Mononuclear cell (primary cell): Measurements from ENCODE around the gene DECR2. TPM values are rescaled to one million over a fixed set of nuclear protein-coding genes. Genes with fewer than 3 reads are reported as not detected.
"Not testable (repeated sequence)": the region's sequence is repeated elsewhere in the genome, so short reads cannot be mapped to it uniquely, and the experiment has no call there.

Source experiments
- H3K27me3 ChIP-seq: 2 replicates; pipeline ENCODE4 v1.6.0; 2011; ENCODE audit warnings: low read length, control low read depth; ENCODE audit not compliant: insufficient read depth
- H3K4me1 ChIP-seq: 2 replicates; pipeline ENCODE4 v1.5.1; 2011; ENCODE audit warnings: mild to moderate bottlenecking, low read length, control low read depth; ENCODE audit not compliant: insufficient read depth
- H3K4me3 ChIP-seq: 2 replicates; pipeline ENCODE4 v1.5.1; 2011; ENCODE audit warnings: mild to moderate bottlenecking, low read length, moderate library complexity
- H3K9me3 ChIP-seq: 2 replicates; pipeline ENCODE4 v1.5.1; 2011; ENCODE audit warnings: low read depth, mild to moderate bottlenecking, control low read depth, low read length
- total RNA-seq: library from RNA; depleted of rRNA; stranded (reverse); fragments of >200 nt; gene quantifications from one replicate; pipeline ENCODE4 v1.2.3, GENCODE V29; 2012

The DECR2 gene
- total RNA-seq, 1 donor = 2.9 TPM

GRCh38 chr16:372302-372983 lies 29.2 kb upstream of the DECR2 start:
- no peaks in the 10 kb centered on the region for H3K27me3 ChIP-seq
- no peak overlapping the region for H3K4me3 ChIP-seq
- H3K9me3 ChIP-seq = no peaks in the 10 kb centered on the region
- H3K4me1 ChIP-seq = peaks cover 16% of the 10 kb centered on the region

- no peak overlapping the region for H3K4me3 ChIP-seq
- no peaks in the 10 kb centered on the region for H3K27me3 ChIP-seq
- peaks cover 16% of the 10 kb centered on the region for H3K4me1 ChIP-seq
- no peaks in the 10 kb centered on the region for H3K9me3 ChIP-seq
These were observed 28.6 kb upstream of the DECR2 start for GRCh38 chr16:373020-373598.

GRCh38 chr16:373848-374615 lies 27.7 kb upstream of the DECR2 start:
- Histone ChIP-seq H3K9me3 (no peaks in the 10 kb centered on the region), H3K27me3 (no peaks in the 10 kb centered on the region), H3K4me1 (peaks cover 16% of the 10 kb centered on the region), H3K4me3 (no peak overlapping the region)

- H3K4me3 ChIP-seq = no peak overlapping the region
- no peaks in the 10 kb centered on the region for H3K27me3 ChIP-seq
- H3K9me3 ChIP-seq = no peaks in the 10 kb centered on the region
- peaks cover 18% of the 10 kb centered on the region for H3K4me1 ChIP-seq
These were observed 27.1 kb upstream of the DECR2 start for GRCh38 chr16:374616-374926.

- no peak overlapping the region for H3K4me3 ChIP-seq
- no peaks in the 10 kb centered on the region for H3K9me3 ChIP-seq
- no peaks in the 10 kb centered on the region for H3K27me3 ChIP-seq
- H3K4me1 ChIP-seq = peaks cover 19% of the 10 kb centered on the region
These were observed 26.5 kb upstream of the DECR2 start for GRCh38 chr16:375212-375611.

- H3K4me3 ChIP-seq = no peak overlapping the region
- no peaks in the 10 kb centered on the region for H3K27me3 ChIP-seq
- peaks cover 21% of the 10 kb centered on the region for H3K4me1 ChIP-seq
- H3K9me3 ChIP-seq = no peaks in the 10 kb centered on the region
These were observed 25.5 kb upstream of the DECR2 start for GRCh38 chr16:375927-376816.

GRCh38 chr16:376817-377418 lies 24.8 kb upstream of the DECR2 start:
- Histone ChIP-seq H3K4me1 (peaks cover 18% of the 10 kb centered on the region), H3K27me3 (no peaks in the 10 kb centered on the region), H3K9me3 (no peaks in the 10 kb centered on the region), H3K4me3 (no peak overlapping the region)

- Histone ChIP-seq H3K9me3 (no peaks in the 10 kb centered on the region), H3K4me1 (peaks cover 20% of the 10 kb centered on the region), H3K27me3 (no peaks in the 10 kb centered on the region), H3K4me3 (no peak overlapping the region)
These were observed 24.2 kb upstream of the DECR2 start for GRCh38 chr16:377419-377951.

- H3K4me1 ChIP-seq = peaks cover 28% of the 10 kb centered on the region
- H3K27me3 ChIP-seq, H3K9me3 ChIP-seq, H3K4me3 ChIP-seq: not testable (repeated sequence)
These were observed 23.4 kb upstream of the DECR2 start for GRCh38 chr16:378113-378820.

GRCh38 chr16:378821-379182 lies 22.9 kb upstream of the DECR2 start:
- Histone ChIP-seq H3K9me3 (no peaks in the 10 kb centered on the region), H3K4me3 (no peak overlapping the region), H3K27me3 (no peaks in the 10 kb centered on the region), H3K4me1 (peaks cover 34% of the 10 kb centered on the region)

GRCh38 chr16:379183-379960 lies 22.3 kb upstream of the DECR2 start:
- Histone ChIP-seq H3K4me1 (peaks cover 39% of the 10 kb centered on the region), H3K4me3 (no peak overlapping the region), H3K9me3 (no peaks in the 10 kb centered on the region), H3K27me3 (no peaks in the 10 kb centered on the region)

GRCh38 chr16:379961-380761 lies 21.5 kb upstream of the DECR2 start:
- no peaks in the 10 kb centered on the region for H3K27me3 ChIP-seq
- peaks cover 41% of the 10 kb centered on the region for H3K4me1 ChIP-seq
- no peak overlapping the region for H3K4me3 ChIP-seq
- H3K9me3 ChIP-seq = no peaks in the 10 kb centered on the region

- Histone ChIP-seq H3K4me1 (peaks cover 41% of the 10 kb centered on the region), H3K27me3 (no peaks in the 10 kb centered on the region), H3K4me3 (peak overlapping the region; percentile 55), H3K9me3 (no peaks in the 10 kb centered on the region)
These were observed 21.0 kb upstream of the DECR2 start for GRCh38 chr16:380762-381011.
